Thoracic aorta (tissue), 2 donors: ENCODE results near the gene FHIP2A. TPM values are rescaled to one million over a fixed set of nuclear protein-coding genes. Genes with fewer than 3 reads are reported as not detected.

ENCODE experiments used
- ATAC-seq: fragments of 150-250 bp; one replicate; pipeline ENCODE4 v1.8.0; 2017; ENCODE audit warnings: low read depth; ENCODE audit not compliant: insufficient number of reproducible peaks, low FRiP score
- DNase-seq: peaks from one replicate; pipeline ENCODE4 v3.0.0-alpha.2; 2020; ENCODE audit warnings: low spot score
- H3K27ac ChIP-seq, 2 donors: fragments of 200-600 bp; sonication (generic); 1 replicate in 1 of 2; 2 replicates in 1 of 2; pipeline ENCODE4 v1.5.1; 2016; ENCODE audit warnings: mild to moderate bottlenecking in 2 of 2, moderate library complexity in 2 of 2
- H3K27me3 ChIP-seq: fragments of 200-600 bp; sonication (generic); replicated peaks from 2 replicates; pipeline ENCODE4 v1.6.0; 2016; ENCODE audit warnings: mild to moderate bottlenecking; ENCODE audit not compliant: insufficient read depth
- H3K36me3 ChIP-seq: fragments of 200-600 bp; sonication (generic); one replicate; pipeline ENCODE4 v1.5.1; 2016
- H3K4me1 ChIP-seq, 2 donors: fragments of 200-600 bp; sonication (generic); 1 replicate in 1 of 2; 2 replicates in 1 of 2; pipeline versions ENCODE4 v1.5.1 to v1.6.0; 2016; ENCODE audit warnings: low read depth in 2 of 2, mild to moderate bottlenecking in 1 of 2; ENCODE audit not compliant: control insufficient read depth in 1 of 2
- H3K4me3 ChIP-seq: fragments of 200-600 bp; sonication (generic); 2 replicates; pipeline ENCODE4 v1.5.1; 2016; ENCODE audit warnings: mild to moderate bottlenecking
- H3K9me3 ChIP-seq: fragments of 200-600 bp; sonication (generic); 2 replicates; pipeline ENCODE4 v1.5.1; 2016
- total RNA-seq, 2 donors: library from RNA; depleted of rRNA; stranded (reverse); fragments of >200 nt; gene quantifications; one replicate each; pipeline versions ENCODE4 v1.1.0 to v1.2.3, GENCODE V29; 2016
- TF ChIP-seq, protein P1 (sequence below): fragments of 200-600 bp; sonication (generic); IDR thresholded peaks from one replicate; pipeline ENCODE4 v1.5.1; 2019; ENCODE audit warnings: antibody characterized with exemption

FHIP2A gene
- total RNA-seq, 2 donors from 2014 or later = 38.4 to 70.5 TPM

DNA sequence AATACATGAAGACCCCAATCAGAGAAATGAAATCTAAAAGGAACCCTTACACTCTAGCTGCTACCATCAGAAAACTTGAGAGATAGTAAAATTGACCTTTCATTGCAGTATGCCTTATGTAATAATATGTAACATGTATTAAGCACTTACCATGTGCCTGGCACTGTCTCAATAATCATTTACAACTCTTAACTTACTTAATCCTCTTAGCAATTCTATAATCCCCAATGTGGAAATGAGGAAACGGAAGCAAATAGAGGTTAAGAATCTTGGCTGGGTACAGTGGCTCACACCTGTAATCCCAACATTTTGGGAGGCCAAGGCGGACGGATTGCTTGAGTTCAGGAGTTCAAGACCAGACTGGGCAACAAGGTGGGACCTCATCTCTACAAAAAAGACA lies 29.8 kb upstream of the FHIP2A start:
- H3K4me1 ChIP-seq = no peaks in the 10 kb centered on the region
- ATAC-seq (no peak), DNase-seq (no peak)
- H3K27me3 ChIP-seq = no peaks in the 10 kb centered on the region
- H3K36me3 ChIP-seq = no peaks in the 10 kb centered on the region
- TF ChIP-seq, protein P1, sequence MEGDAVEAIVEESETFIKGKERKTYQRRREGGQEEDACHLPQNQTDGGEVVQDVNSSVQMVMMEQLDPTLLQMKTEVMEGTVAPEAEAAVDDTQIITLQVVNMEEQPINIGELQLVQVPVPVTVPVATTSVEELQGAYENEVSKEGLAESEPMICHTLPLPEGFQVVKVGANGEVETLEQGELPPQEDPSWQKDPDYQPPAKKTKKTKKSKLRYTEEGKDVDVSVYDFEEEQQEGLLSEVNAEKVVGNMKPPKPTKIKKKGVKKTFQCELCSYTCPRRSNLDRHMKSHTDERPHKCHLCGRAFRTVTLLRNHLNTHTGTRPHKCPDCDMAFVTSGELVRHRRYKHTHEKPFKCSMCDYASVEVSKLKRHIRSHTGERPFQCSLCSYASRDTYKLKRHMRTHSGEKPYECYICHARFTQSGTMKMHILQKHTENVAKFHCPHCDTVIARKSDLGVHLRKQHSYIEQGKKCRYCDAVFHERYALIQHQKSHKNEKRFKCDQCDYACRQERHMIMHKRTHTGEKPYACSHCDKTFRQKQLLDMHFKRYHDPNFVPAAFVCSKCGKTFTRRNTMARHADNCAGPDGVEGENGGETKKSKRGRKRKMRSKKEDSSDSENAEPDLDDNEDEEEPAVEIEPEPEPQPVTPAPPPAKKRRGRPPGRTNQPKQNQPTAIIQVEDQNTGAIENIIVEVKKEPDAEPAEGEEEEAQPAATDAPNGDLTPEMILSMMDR = no peak
- no peak overlapping the region for H3K27ac ChIP-seq
- no peaks in the 10 kb centered on the region for H3K9me3 ChIP-seq
- H3K4me3 ChIP-seq = no peak overlapping the region

GRCh38 chr10:114795039-114795438 lies 26.5 kb upstream of the FHIP2A start:
- TF ChIP-seq, protein P1 = no peak
- no peaks in the 10 kb centered on the region for H3K27me3 ChIP-seq
- ATAC-seq = no peak

GRCh38 chr10:114800361-114800760 lies 21.2 kb upstream of the FHIP2A start:
- no peak overlapping the region for H3K27ac ChIP-seq
- H3K4me1 ChIP-seq = no peaks in the 10 kb centered on the region
- DNase-seq (no peak), ATAC-seq (no peak)
- H3K27me3 ChIP-seq = no peaks in the 10 kb centered on the region
- H3K4me3 ChIP-seq = no peak overlapping the region
- H3K9me3 ChIP-seq = no peaks in the 10 kb centered on the region
- no peaks in the 10 kb centered on the region for H3K36me3 ChIP-seq
- TF ChIP-seq, protein P1 = no peak

More at GRCh38 chr10:114795039-114795438, 26.5 kb upstream of the FHIP2A start:
- Histone ChIP-seq H3K4me3 (no peak overlapping the region), H3K9me3 (no peaks in the 10 kb centered on the region), H3K4me1 (no peaks in the 10 kb centered on the region), H3K36me3 (no peaks in the 10 kb centered on the region), H3K27ac (no peak overlapping the region)
- DNase-seq = no peak

- Histone ChIP-seq H3K4me3 (no peak overlapping the region), H3K36me3 (no peaks in the 10 kb centered on the region), H3K27me3 (no peaks in the 10 kb centered on the region), H3K9me3 (no peaks in the 10 kb centered on the region), H3K4me1 (no peaks in the 10 kb centered on the region), H3K27ac (no peak overlapping the region)
- DNase-seq (no peak), ATAC-seq (no peak)
- TF ChIP-seq, protein P1 = no peak
Observed at GRCh38 chr10:114801411-114801813, 20.2 kb upstream of the FHIP2A start.

- DNase-seq (no peak), ATAC-seq (no peak)
- H3K4me1 ChIP-seq = no peaks in the 10 kb centered on the region
- no peaks in the 10 kb centered on the region for H3K9me3 ChIP-seq
- H3K4me3 ChIP-seq = no peak overlapping the region
- no peak overlapping the region for H3K27ac ChIP-seq
- TF ChIP-seq, protein P1 = no peak
- H3K27me3 ChIP-seq = no peaks in the 10 kb centered on the region
- no peaks in the 10 kb centered on the region for H3K36me3 ChIP-seq
Observed at GRCh38 chr10:114802177-114802576, 19.4 kb upstream of the FHIP2A start.
